DOHH2 (cell line): Measurements from ENCODE around the gene RARB.

Experiments used
- H3F3A ChIP-seq: fragments of 200-600 bp; sonication (generic), shearing (Covaris generic); 2 replicates; pipeline ENCODE4 v1.6.0; 2016; ENCODE audit warnings: antibody characterized with exemption, mild to moderate bottlenecking; ENCODE audit not compliant: control insufficient read depth, insufficient read depth
- H3K27ac ChIP-seq: fragments of 200-600 bp; sonication (generic); 2 replicates; pipeline ENCODE4 v1.5.1; 2014; ENCODE audit warnings: low read depth, mild to moderate bottlenecking, low read length, moderate library complexity
- H3K27me3 ChIP-seq: fragments of 200-600 bp; sonication (generic); 2 replicates; pipeline ENCODE4 v1.6.1; 2014; ENCODE audit warnings: mild to moderate bottlenecking, low read length, mixed read lengths; ENCODE audit not compliant: control insufficient read depth
- H3K36me3 ChIP-seq: fragments of 200-600 bp; sonication (generic); 2 replicates; pipeline ENCODE4 v1.6.1; 2014; ENCODE audit warnings: mild to moderate bottlenecking, low read length, moderate library complexity, mixed read lengths; ENCODE audit not compliant: control insufficient read depth
- H3K4me1 ChIP-seq: fragments of 200-600 bp; sonication (generic); 2 replicates; pipeline ENCODE4 v1.6.1; 2014; ENCODE audit warnings: mild to moderate bottlenecking, low read length, mixed read lengths; ENCODE audit not compliant: control insufficient read depth
- H3K4me2 ChIP-seq: fragments of 200-600 bp; sonication (generic); 2 replicates; pipeline ENCODE4 v1.6.0; 2014; ENCODE audit warnings: mild to moderate bottlenecking, low read length, moderate library complexity
- H3K4me3 ChIP-seq: fragments of 200-600 bp; sonication (generic); 2 replicates; pipeline ENCODE4 v1.5.1; 2014; ENCODE audit warnings: mild to moderate bottlenecking, low read length, mixed read lengths
- H3K79me2 ChIP-seq: fragments of 200-600 bp; sonication (generic); 2 replicates; pipeline ENCODE4 v1.6.1; 2014; ENCODE audit warnings: mild to moderate bottlenecking, low read length, mixed read lengths; ENCODE audit not compliant: control insufficient read depth
- H3K9me2 ChIP-seq: fragments of 200-600 bp; sonication (generic); replicated peaks from 2 replicates; pipeline ENCODE4 v1.6.1; 2014; ENCODE audit warnings: mild to moderate bottlenecking, low read length, mixed read lengths; ENCODE audit not compliant: control insufficient read depth
- H3K9me3 ChIP-seq: fragments of 200-600 bp; sonication (generic); 2 replicates; pipeline ENCODE4 v1.6.1; 2014; ENCODE audit warnings: antibody characterized with exemption, low read length, mixed read lengths; ENCODE audit not compliant: control insufficient read depth, insufficient read depth
- H4K20me1 ChIP-seq: fragments of 200-600 bp; sonication (generic); 2 replicates; pipeline ENCODE4 v1.6.0; 2014; ENCODE audit warnings: low read depth, mild to moderate bottlenecking, antibody characterized with exemption, low read length, moderate library complexity; ENCODE audit not compliant: control insufficient read depth, insufficient read depth
- CTCF ChIP-seq: fragments of 200-600 bp; sonication (generic); IDR thresholded peaks from one replicate; pipeline ENCODE4 v1.5.1; 2014; ENCODE audit warnings: antibody characterized with exemption, mild to moderate bottlenecking, low read depth, low read length; ENCODE audit not compliant: poor library complexity, severe bottlenecking
- EZH2phosphoT487 ChIP-seq: fragments of 200-600 bp; sonication (generic); IDR thresholded peaks from 2 replicates; pipeline ENCODE4 v1.6.1; 2017; ENCODE audit warnings: borderline replicate concordance, mild to moderate bottlenecking, antibody characterized with exemption, low read length, moderate library complexity, mixed read lengths

RARB gene

GRCh38 chr3:25433868-25434267 lies 5.8 kb downstream of the RARB start:
- Histone ChIP-seq H3K27me3 (no peaks in the 10 kb centered on the region; the same call in 1 of the 2 replicates), H3F3A (no peaks in the 10 kb centered on the region), H3K79me2 (no peaks in the 10 kb centered on the region), H3K4me1 (no peaks in the 10 kb centered on the region), H3K9me2 (no peaks in the 10 kb centered on the region), H3K4me2 (no peak overlapping the region), H4K20me1 (no peaks in the 10 kb centered on the region), H3K27ac (no peak overlapping the region), H3K9me3 (no peaks in the 10 kb centered on the region), H3K36me3 (no peaks in the 10 kb centered on the region), H3K4me3 (no peak overlapping the region)
- TF ChIP-seq CTCF (no peak), EZH2phosphoT487 (no peak)

DNA sequence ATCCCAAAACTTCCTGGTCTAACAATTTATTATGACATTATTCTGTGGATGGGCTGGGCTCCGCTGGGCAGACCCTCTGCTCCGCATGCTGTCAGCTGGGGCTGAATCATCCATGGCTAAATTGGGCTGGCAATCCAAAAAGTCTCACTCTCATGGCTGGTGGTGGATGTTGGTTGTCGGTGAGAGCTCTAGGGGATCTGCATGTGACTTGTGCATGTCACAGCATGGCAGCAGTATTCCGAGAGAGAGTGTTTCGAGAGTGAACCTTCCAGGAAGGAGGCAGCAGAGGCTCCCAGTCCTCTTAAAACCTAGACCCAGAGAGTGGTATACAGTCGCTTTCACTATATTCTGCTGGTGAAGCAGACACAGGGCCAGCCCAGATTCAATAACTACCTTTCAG lies 9.9 kb downstream of the RARB start:
- TF ChIP-seq EZH2phosphoT487 (no peak), CTCF (no peak)
- no peak overlapping the region for H3K4me2 ChIP-seq

GRCh38 chr3:25438791-25439555 lies 10.9 kb downstream of the RARB start:
- Histone ChIP-seq H3K4me3 (no peak overlapping the region), H3K4me2 (no peak overlapping the region), H3K4me1 (no peaks in the 10 kb centered on the region), H3K36me3 (no peaks in the 10 kb centered on the region), H4K20me1 (no peaks in the 10 kb centered on the region), H3K9me2 (no peaks in the 10 kb centered on the region), H3K9me3 (no peaks in the 10 kb centered on the region), H3K27me3 (no peaks in the 10 kb centered on the region), H3K79me2 (no peaks in the 10 kb centered on the region), H3F3A (no peaks in the 10 kb centered on the region), H3K27ac (no peak overlapping the region)
- TF ChIP-seq CTCF (no peak), EZH2phosphoT487 (no peak)

More for the DNA sequence above, 9.9 kb downstream of the RARB start:
- no peak overlapping the region for H3K27ac ChIP-seq
- H3K4me1 ChIP-seq, result no peaks in the 10 kb centered on the region
- H3K79me2 ChIP-seq, result no peaks in the 10 kb centered on the region
- H3K27me3 ChIP-seq, result no peaks in the 10 kb centered on the region
- H4K20me1 ChIP-seq, result no peaks in the 10 kb centered on the region
- H3K36me3 ChIP-seq, result no peaks in the 10 kb centered on the region
- no peak overlapping the region for H3K4me3 ChIP-seq
- H3F3A ChIP-seq, result no peaks in the 10 kb centered on the region
- H3K9me2 ChIP-seq, result no peaks in the 10 kb centered on the region
- H3K9me3 ChIP-seq, result no peaks in the 10 kb centered on the region
